HUES48 (cell line): ENCODE results near the gene ALG6.
A peak's percentile ranks its signal among the peaks of the same experiment; 100 is the strongest.

Source experiments
- H3K27ac ChIP-seq: one replicate; pipeline ENCODE4 v1.7.0; 2013; ENCODE audit warnings: low read depth, low read length, inconsistent platforms
- H3K27me3 ChIP-seq: 2 replicates; pipeline ENCODE4 v1.6.1; 2013; ENCODE audit warnings: mild to moderate bottlenecking, low read length; ENCODE audit not compliant: control insufficient read depth, insufficient read depth
- H3K36me3 ChIP-seq: 2 replicates; pipeline ENCODE4 v1.6.1; 2013; ENCODE audit warnings: low read length; ENCODE audit not compliant: control insufficient read depth, insufficient read depth
- H3K4me1 ChIP-seq: 2 replicates; pipeline ENCODE4 v1.6.1; 2013; ENCODE audit warnings: mild to moderate bottlenecking, low read length; ENCODE audit not compliant: control insufficient read depth, insufficient read depth
- H3K4me3 ChIP-seq: 2 replicates; pipeline ENCODE4 v1.5.1; 2013; ENCODE audit warnings: mild to moderate bottlenecking, low read depth, low read length
- H3K9ac ChIP-seq: 2 replicates; pipeline ENCODE4 v1.6.1; 2013; ENCODE audit warnings: mild to moderate bottlenecking, low read depth, low read length, moderate library complexity
- H3K9me3 ChIP-seq: 2 replicates; pipeline ENCODE4 v1.6.1; 2013; ENCODE audit warnings: low read length; ENCODE audit not compliant: control insufficient read depth, insufficient read depth

ALG6 gene

GRCh38 chr1:63367215-63368103 is at the start of gene ALG6:
TSS of gene ALG6 (plus strand) at chr1:63367627. CDS start at chr1:63370978, 3,351 bp downstream.
- H3K9me3 ChIP-seq, result no peaks in the 10 kb centered on the region
- peak within 1 kb of the TSS; percentile 83 for H3K27ac ChIP-seq
- peak within 1 kb of the TSS; percentile 86 for H3K9ac ChIP-seq
- peaks cover 7% of the 10 kb centered on the region for H3K4me1 ChIP-seq
- peak within 1 kb of the TSS; percentile 96 for H3K4me3 ChIP-seq
- peaks cover 9% of the 10 kb centered on the region; the same call in 1 of the 2 replicates for H3K27me3 ChIP-seq
- peaks cover 17% of the 10 kb centered on the region for H3K36me3 ChIP-seq

- Histone ChIP-seq H3K4me3 (peak overlapping the region; percentile 81), H3K9ac (no peak overlapping the region), H3K27me3 (peaks cover 54% of the 10 kb centered on the region), H3K9me3 (no peaks in the 10 kb centered on the region), H3K36me3 (no peaks in the 10 kb centered on the region), H3K4me1 (peaks cover 39% of the 10 kb centered on the region), H3K27ac (no peak overlapping the region)
These were observed 49.6 kb upstream of the ALG6 start for GRCh38 chr1:63317817-63318152.

GRCh38 chr1:63318201-63318979 is 49.0 kb upstream of the ALG6 start:
- Histone ChIP-seq H3K27me3 (peaks cover 59% of the 10 kb centered on the region), H3K9ac (no peak overlapping the region)

GRCh38 chr1:63319046-63320021 is 48.1 kb upstream of the ALG6 start:
- H3K4me3 ChIP-seq, result peak overlapping the region; percentile 81
- peak overlapping the region; percentile 32 for H3K9ac ChIP-seq
- H3K27me3 ChIP-seq, result peaks cover 64% of the 10 kb centered on the region
- peaks cover 39% of the 10 kb centered on the region for H3K4me1 ChIP-seq
- H3K36me3 ChIP-seq, result no peaks in the 10 kb centered on the region
- H3K27ac ChIP-seq, result no peak overlapping the region
- H3K9me3 ChIP-seq, result no peaks in the 10 kb centered on the region

More at GRCh38 chr1:63318201-63318979, 49.0 kb upstream of the ALG6 start:
- no peaks in the 10 kb centered on the region for H3K36me3 ChIP-seq
- peaks cover 39% of the 10 kb centered on the region for H3K4me1 ChIP-seq
- H3K27ac ChIP-seq, result no peak overlapping the region
- H3K4me3 ChIP-seq, result peak overlapping the region; percentile 81
- H3K9me3 ChIP-seq, result no peaks in the 10 kb centered on the region

GRCh38 chr1:63320022-63320721 is 47.3 kb upstream of the ALG6 start:
- peak overlapping the region; percentile 81 for H3K4me3 ChIP-seq
- H3K4me1 ChIP-seq, result peaks cover 39% of the 10 kb centered on the region
- no peaks in the 10 kb centered on the region for H3K36me3 ChIP-seq
- peak overlapping the region; percentile 32 for H3K9ac ChIP-seq
- no peaks in the 10 kb centered on the region for H3K9me3 ChIP-seq
- H3K27ac ChIP-seq, result no peak overlapping the region
- H3K27me3 ChIP-seq, result peaks cover 69% of the 10 kb centered on the region

- Histone ChIP-seq H3K4me3 (peak overlapping the region; percentile 81), H3K27me3 (peaks cover 75% of the 10 kb centered on the region), H3K4me1 (peaks cover 44% of the 10 kb centered on the region), H3K36me3 (no peaks in the 10 kb centered on the region), H3K9ac (peak overlapping the region; percentile 54; the same call in 1 of the 2 replicates), H3K9me3 (no peaks in the 10 kb centered on the region), H3K27ac (peak overlapping the region; percentile 90)
These were observed 46.2 kb upstream of the ALG6 start for GRCh38 chr1:63321066-63321784.

GRCh38 chr1:63321785-63322113 is 45.7 kb upstream of the ALG6 start:
- no peaks in the 10 kb centered on the region for H3K36me3 ChIP-seq
- H3K9me3 ChIP-seq, result no peaks in the 10 kb centered on the region
- peaks cover 75% of the 10 kb centered on the region for H3K27me3 ChIP-seq
- peak overlapping the region; percentile 90 for H3K27ac ChIP-seq
- peak overlapping the region; percentile 81 for H3K4me3 ChIP-seq
- peak overlapping the region; percentile 54; the same call in 1 of the 2 replicates for H3K9ac ChIP-seq
- H3K4me1 ChIP-seq, result peaks cover 45% of the 10 kb centered on the region

- H3K4me1 ChIP-seq, result peaks cover 50% of the 10 kb centered on the region
- H3K4me3 ChIP-seq, result peak within 1 kb of the TSS; percentile 81
- H3K36me3 ChIP-seq, result no peaks in the 10 kb centered on the region
- H3K9ac ChIP-seq, result peak within 1 kb of the TSS; percentile 54; the same call in 1 of the 2 replicates
- no peaks in the 10 kb centered on the region for H3K9me3 ChIP-seq
- H3K27ac ChIP-seq, result peak within 1 kb of the TSS; percentile 90
- peaks cover 80% of the 10 kb centered on the region for H3K27me3 ChIP-seq
These were observed 45.1 kb upstream of the ALG6 start, which contains the start of gene FOXD3 for GRCh38 chr1:63322114-63322943. TSS of gene FOXD3 (plus strand) at chr1:63322567. CDS start at chr1:63323059, 492 bp downstream.
